WTC11 (cell line): Measurements from ENCODE around the gene DNAH9.

Source experiments
- CREB1 ChIP-seq: sonication (generic); formaldehyde crosslinking; IDR thresholded peaks from 2 replicates; pipeline ENCODE4 v1.8.0; 2023; ENCODE audit warnings: mild to moderate bottlenecking, missing genetic modification reagents
- CREM ChIP-seq: sonication (generic); formaldehyde crosslinking; IDR thresholded peaks from 2 replicates; pipeline ENCODE4 v1.8.1; 2022; ENCODE audit warnings: mild to moderate bottlenecking, missing genetic modification reagents, moderate library complexity
- ELF4 ChIP-seq: sonication (generic); formaldehyde crosslinking; IDR thresholded peaks from 2 replicates; pipeline ENCODE4 v1.8.1; 2022; ENCODE audit warnings: low read depth, mild to moderate bottlenecking, moderate library complexity, missing genetic modification reagents
- GTF2I ChIP-seq: fragments of 250-450 bp; sonication (Bioruptor Pico); conservative IDR thresholded peaks from 2 replicates; pipeline ENCODE4 v1.4.0; 2021; ENCODE audit warnings: mild to moderate bottlenecking
- NFYB ChIP-seq: sonication (generic); formaldehyde crosslinking; conservative IDR thresholded peaks from 2 replicates; pipeline ENCODE4 v1.8.0; 2022; ENCODE audit warnings: low read depth, missing genetic modification reagents
- NR3C1 ChIP-seq: sonication (generic); formaldehyde crosslinking; conservative IDR thresholded peaks from 2 replicates; pipeline ENCODE4 v1.8.1; 2023; ENCODE audit warnings: low read depth, mild to moderate bottlenecking, missing genetic modification reagents
- RELA ChIP-seq: sonication (generic); formaldehyde crosslinking; IDR thresholded peaks from 2 replicates; pipeline ENCODE4 v1.8.1; 2022; ENCODE audit warnings: missing genetic modification reagents, mild to moderate bottlenecking, borderline replicate concordance
- TP53 ChIP-seq: sonication (generic); formaldehyde crosslinking; IDR thresholded peaks from 2 replicates; pipeline ENCODE4 v1.8.1; 2023; ENCODE audit warnings: mild to moderate bottlenecking, missing genetic modification reagents
- ZBTB21 ChIP-seq: sonication (generic); formaldehyde crosslinking; IDR thresholded peaks from 2 replicates; pipeline ENCODE4 v1.8.1; 2023; ENCODE audit warnings: mild to moderate bottlenecking, missing genetic modification reagents, borderline replicate concordance
- ZNF317 ChIP-seq: sonication (generic); formaldehyde crosslinking; IDR thresholded peaks from 2 replicates; pipeline ENCODE4 v1.8.1; 2023; ENCODE audit warnings: low read depth, mild to moderate bottlenecking, moderate library complexity, missing genetic modification reagents, borderline replicate concordance
- TF ChIP-seq, protein P1 (sequence below): fragments of 200-600 bp; IDR thresholded peaks from 2 replicates; pipeline ENCODE4 v1.8.0; 2022; ENCODE audit warnings: antibody characterized with exemption
- TF ChIP-seq, protein P2 (sequence below): sonication (generic); formaldehyde crosslinking; IDR thresholded peaks from 2 replicates; pipeline ENCODE4 v1.8.0; 2022; ENCODE audit warnings: mild to moderate bottlenecking, missing genetic modification reagents
- TF ChIP-seq, protein P3 (sequence below): sonication (generic); formaldehyde crosslinking; IDR thresholded peaks from 2 replicates; pipeline ENCODE4 v1.8.0; 2022; ENCODE audit warnings: mild to moderate bottlenecking, missing genetic modification reagents

DNA sequence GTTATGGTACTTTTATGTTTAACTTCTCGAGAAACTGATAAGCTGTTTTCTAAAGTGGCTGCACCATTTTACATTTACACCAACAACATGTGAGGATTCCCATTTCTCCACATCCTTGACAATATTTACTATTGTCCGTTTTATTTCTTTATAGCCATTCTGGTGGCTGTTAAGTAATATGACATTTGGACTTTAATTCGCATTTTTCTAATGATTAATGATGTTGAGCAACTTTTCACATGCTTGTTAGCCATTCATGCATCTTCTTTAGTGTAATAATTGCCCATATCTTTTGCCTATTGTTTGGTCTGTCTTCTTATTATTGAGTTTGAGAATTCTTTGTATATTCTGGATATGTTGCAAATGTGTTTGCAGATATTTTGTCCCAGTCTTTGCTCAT is 114.2 kb downstream of the DNAH9 start:
- TF ChIP-seq, protein P1, sequence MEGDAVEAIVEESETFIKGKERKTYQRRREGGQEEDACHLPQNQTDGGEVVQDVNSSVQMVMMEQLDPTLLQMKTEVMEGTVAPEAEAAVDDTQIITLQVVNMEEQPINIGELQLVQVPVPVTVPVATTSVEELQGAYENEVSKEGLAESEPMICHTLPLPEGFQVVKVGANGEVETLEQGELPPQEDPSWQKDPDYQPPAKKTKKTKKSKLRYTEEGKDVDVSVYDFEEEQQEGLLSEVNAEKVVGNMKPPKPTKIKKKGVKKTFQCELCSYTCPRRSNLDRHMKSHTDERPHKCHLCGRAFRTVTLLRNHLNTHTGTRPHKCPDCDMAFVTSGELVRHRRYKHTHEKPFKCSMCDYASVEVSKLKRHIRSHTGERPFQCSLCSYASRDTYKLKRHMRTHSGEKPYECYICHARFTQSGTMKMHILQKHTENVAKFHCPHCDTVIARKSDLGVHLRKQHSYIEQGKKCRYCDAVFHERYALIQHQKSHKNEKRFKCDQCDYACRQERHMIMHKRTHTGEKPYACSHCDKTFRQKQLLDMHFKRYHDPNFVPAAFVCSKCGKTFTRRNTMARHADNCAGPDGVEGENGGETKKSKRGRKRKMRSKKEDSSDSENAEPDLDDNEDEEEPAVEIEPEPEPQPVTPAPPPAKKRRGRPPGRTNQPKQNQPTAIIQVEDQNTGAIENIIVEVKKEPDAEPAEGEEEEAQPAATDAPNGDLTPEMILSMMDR = no peak
- TF ChIP-seq NFYB (CRISPR knock-in tag) (no peak), CREB1 (CRISPR knock-in tag) (no peak), GTF2I (CRISPR knock-in tag) (no peak), TP53 (CRISPR knock-in tag) (no peak), ELF4 (CRISPR knock-in tag) (no peak), RELA (CRISPR knock-in tag) (no peak), ZNF317 (no peak), NR3C1 (CRISPR knock-in tag) (no peak), ZBTB21 (no peak), CREM (CRISPR knock-in tag) (no peak)
- TF ChIP-seq, protein P2, sequence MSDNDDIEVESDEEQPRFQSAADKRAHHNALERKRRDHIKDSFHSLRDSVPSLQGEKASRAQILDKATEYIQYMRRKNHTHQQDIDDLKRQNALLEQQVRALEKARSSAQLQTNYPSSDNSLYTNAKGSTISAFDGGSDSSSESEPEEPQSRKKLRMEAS (CRISPR knock-in tag) = no peak
- TF ChIP-seq, protein P3, sequence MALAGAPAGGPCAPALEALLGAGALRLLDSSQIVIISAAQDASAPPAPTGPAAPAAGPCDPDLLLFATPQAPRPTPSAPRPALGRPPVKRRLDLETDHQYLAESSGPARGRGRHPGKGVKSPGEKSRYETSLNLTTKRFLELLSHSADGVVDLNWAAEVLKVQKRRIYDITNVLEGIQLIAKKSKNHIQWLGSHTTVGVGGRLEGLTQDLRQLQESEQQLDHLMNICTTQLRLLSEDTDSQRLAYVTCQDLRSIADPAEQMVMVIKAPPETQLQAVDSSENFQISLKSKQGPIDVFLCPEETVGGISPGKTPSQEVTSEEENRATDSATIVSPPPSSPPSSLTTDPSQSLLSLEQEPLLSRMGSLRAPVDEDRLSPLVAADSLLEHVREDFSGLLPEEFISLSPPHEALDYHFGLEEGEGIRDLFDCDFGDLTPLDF (CRISPR knock-in tag) = no peak
